Dermis blood vessel endothelial cell (primary cell): ENCODE results near the gene IL10RB. TPM values are rescaled to one million over a fixed set of nuclear protein-coding genes. Genes with fewer than 3 reads are reported as not detected.

Experiments used
- DNase-seq: peaks from one replicate; pipeline ENCODE4 v3.0.0; 2010
- total RNA-seq: library from RNA; depleted of rRNA; stranded (reverse); fragments of >200 nt; gene quantifications from 2 replicates; pipeline ENCODE4 v1.2.3, GENCODE V29; 2014

The IL10RB gene
- total RNA-seq, 1 donor from 2014 or later, result 55.0 TPM

- no peak for DNase-seq
Observed at GRCh38 chr21:33268393-33268736, 2.2 kb downstream of the IL10RB start.

GRCh38 chr21:33268737-33269441 lies 2.7 kb downstream of the IL10RB start:
- no peak for DNase-seq

- DNase-seq, result no peak
Observed at GRCh38 chr21:33270986-33271385, 4.8 kb downstream of the IL10RB start.

GRCh38 chr21:33273044-33273443 lies 6.9 kb downstream of the IL10RB start:
- DNase-seq, result peak; percentile 54

- DNase-seq, result no peak
Observed at GRCh38 chr21:33278721-33279120, 12.6 kb downstream of the IL10RB start.

GRCh38 chr21:33279330-33279820 lies 13.2 kb downstream of the IL10RB start:
- DNase-seq, result no peak

- DNase-seq, result no peak
Observed at GRCh38 chr21:33281096-33281652, 15.0 kb downstream of the IL10RB start.

GRCh38 chr21:33283203-33283602 lies 17.0 kb downstream of the IL10RB start:
- DNase-seq, result no peak

GRCh38 chr21:33286076-33286475 lies 19.9 kb downstream of the IL10RB start:
- no peak for DNase-seq

GRCh38 chr21:33286600-33287456 lies 20.7 kb downstream of the IL10RB start:
- DNase-seq, result peak; percentile 77

GRCh38 chr21:33289199-33289819 lies 23.1 kb downstream of the IL10RB start:
- DNase-seq, result peak; percentile 42

- DNase-seq, result no peak
Observed at GRCh38 chr21:33290441-33290840, 24.3 kb downstream of the IL10RB start.

- DNase-seq, result no peak
Observed at GRCh38 chr21:33291686-33292085, 25.5 kb downstream of the IL10RB start.

GRCh38 chr21:33292724-33293123 lies 26.6 kb downstream of the IL10RB start:
- DNase-seq, result no peak

GRCh38 chr21:33293136-33293535 lies 27.0 kb downstream of the IL10RB start:
- no peak for DNase-seq

- DNase-seq, result no peak
Observed at GRCh38 chr21:33293811-33294216, 27.6 kb downstream of the IL10RB start.

GRCh38 chr21:33296156-33296555 lies 30.0 kb downstream of the IL10RB start:
- DNase-seq, result no peak

- DNase-seq, result peak; percentile 64
Observed at GRCh38 chr21:33299181-33299752, 33.1 kb downstream of the IL10RB start.

GRCh38 chr21:33300701-33301631 lies 34.8 kb downstream of the IL10RB start:
- peak; percentile 61 for DNase-seq

GRCh38 chr21:33301632-33302002 lies 35.5 kb downstream of the IL10RB start:
- no peak for DNase-seq

- DNase-seq, result no peak
Observed at GRCh38 chr21:33302055-33302454, 35.9 kb downstream of the IL10RB start.

GRCh38 chr21:33302796-33303195 lies 36.6 kb downstream of the IL10RB start:
- DNase-seq, result no peak
